ENCODE data around the gene PTH1R.

Gene PTH1R

DNA sequence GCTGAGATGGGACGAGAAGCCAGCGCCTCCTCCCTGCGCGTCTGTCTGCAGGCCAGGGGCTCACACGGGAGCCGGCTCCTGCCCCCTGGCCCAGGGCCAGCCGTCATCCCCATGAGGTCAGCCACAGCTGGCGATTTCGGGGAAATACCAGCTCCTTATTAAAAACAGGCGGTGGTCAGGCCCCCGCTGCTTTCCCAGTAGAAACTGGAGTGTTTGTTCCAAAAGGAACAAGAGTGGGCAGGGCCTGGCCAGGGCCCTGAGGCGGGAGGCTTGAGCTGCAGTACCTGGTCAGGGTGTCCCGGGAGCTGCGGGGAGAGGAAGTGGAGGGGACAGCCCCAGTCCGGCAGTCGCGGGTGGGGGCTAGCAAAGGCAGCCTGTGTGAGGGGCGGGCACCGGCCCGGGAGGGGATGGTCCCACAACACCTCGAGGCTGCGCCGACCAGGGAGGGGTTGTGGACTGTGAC, 32.1 kb upstream of the PTH1R start:
- TF ChIP-seq, protein P1, sequence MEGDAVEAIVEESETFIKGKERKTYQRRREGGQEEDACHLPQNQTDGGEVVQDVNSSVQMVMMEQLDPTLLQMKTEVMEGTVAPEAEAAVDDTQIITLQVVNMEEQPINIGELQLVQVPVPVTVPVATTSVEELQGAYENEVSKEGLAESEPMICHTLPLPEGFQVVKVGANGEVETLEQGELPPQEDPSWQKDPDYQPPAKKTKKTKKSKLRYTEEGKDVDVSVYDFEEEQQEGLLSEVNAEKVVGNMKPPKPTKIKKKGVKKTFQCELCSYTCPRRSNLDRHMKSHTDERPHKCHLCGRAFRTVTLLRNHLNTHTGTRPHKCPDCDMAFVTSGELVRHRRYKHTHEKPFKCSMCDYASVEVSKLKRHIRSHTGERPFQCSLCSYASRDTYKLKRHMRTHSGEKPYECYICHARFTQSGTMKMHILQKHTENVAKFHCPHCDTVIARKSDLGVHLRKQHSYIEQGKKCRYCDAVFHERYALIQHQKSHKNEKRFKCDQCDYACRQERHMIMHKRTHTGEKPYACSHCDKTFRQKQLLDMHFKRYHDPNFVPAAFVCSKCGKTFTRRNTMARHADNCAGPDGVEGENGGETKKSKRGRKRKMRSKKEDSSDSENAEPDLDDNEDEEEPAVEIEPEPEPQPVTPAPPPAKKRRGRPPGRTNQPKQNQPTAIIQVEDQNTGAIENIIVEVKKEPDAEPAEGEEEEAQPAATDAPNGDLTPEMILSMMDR (IDR thresholded peaks at IDR 0.05; ENCODE audit: low read depth, low read length) = no peak
- H3K4me3 ChIP-seq (ENCODE audit: low read depth, low read length) = peak overlapping the region; percentile 37
- peak; percentile 92 for DNase-seq (ENCODE audit: low read depth, low spot score)
- in situ Hi-C loops (cut with HindIII; ENCODE audit: low sequenced_read_pairs) = no loop called here

DNA sequence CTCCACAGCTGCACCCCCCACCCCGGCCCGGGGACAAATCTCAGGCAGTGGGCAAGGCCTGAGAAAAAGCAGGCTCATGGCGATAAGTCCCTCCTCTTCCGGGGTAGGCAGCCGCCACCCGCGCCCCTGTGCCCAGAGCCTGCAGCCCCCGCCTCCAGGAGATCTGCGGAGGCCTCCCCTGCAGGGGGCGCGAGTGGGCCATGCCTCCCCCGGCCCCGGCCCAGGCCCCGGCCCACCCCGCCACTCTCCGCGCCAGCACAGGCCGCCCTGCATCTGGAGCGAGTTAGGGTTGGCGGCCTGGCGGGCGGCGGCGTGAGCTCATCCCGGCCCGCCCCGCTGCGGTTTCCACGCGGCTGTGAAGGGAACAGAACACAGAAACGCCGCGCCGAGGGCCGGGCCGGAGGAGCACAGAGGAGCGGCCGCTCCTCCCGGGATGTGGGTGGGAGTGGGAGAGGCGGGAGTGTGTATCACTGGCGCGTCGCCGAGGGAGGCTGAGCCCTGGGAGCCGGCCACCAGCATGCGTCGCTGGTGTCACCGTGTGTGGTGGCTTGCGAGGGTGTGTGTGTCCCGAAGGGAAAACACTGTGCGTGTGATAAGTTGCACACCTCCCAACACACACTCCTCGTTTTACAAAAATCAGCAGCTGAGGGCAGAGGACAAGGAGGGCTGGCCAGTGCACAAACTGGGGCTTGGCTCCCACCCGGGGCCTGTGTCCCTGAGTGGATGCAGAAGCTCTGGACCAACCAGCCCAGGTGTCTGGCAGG, 31.5 kb upstream of the PTH1R start:
- peak overlapping the region; percentile 37 for H3K4me3 ChIP-seq (ENCODE audit: low read depth, low read length)
- DNase-seq (ENCODE audit: low read depth, low spot score) = peak; percentile 81
- in situ Hi-C loops (cut with HindIII; ENCODE audit: low sequenced_read_pairs) = no loop called here
- TF ChIP-seq, protein P1 (IDR thresholded peaks at IDR 0.05; ENCODE audit: low read depth, low read length) = peak; percentile 47

DNA sequence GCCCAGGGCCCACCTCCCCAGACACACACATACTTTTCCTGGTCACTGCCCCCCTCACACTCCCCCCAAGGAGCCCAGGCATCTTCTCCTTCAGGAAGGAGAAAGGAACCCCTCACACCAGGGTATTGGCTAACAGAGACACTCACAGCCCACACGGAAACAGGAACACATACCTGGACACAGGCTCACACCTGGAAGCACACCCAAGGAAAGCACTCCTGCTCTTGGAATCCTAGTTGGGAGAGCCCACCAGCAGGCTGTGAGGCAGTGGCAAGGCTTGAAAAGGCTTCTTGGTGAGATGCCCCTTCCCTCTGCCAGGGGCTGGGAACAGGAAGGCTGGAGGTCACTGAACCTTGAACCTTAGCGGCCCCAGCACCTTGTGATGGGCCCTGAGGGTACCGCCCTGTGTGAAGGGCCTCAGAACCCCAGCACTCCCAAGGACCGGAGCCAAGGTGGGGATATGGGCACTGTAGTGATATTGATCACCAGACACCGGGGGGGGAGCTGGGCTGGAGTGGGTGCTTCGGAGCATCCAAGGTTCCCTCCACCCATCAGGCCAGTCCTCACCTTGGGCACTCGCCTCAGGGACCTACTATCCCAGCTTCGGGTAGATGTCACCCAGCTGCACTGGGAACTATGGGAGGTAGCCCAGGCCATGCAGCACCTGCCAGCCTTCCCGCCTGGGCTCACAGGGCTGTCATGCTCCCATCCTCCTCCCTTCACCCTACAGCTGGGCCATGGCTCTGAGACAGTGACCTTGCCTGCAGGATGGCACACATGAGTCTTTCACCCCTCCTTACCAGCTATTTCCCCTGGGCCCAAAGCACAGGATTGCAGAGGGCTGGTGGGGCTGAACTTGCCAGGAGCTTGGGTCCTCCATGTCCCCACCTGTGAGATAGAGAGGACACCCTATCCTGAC, 30.6 kb upstream of the PTH1R start:
- TF ChIP-seq, protein P1 (IDR thresholded peaks at IDR 0.05; ENCODE audit: low read depth, low read length) = no peak
- DNase-seq (ENCODE audit: low read depth, low spot score) = no peak
- in situ Hi-C loops (cut with HindIII; ENCODE audit: low sequenced_read_pairs) = no loop called here
- H3K4me3 ChIP-seq (ENCODE audit: low read depth, low read length) = peak overlapping the region; percentile 26

DNA sequence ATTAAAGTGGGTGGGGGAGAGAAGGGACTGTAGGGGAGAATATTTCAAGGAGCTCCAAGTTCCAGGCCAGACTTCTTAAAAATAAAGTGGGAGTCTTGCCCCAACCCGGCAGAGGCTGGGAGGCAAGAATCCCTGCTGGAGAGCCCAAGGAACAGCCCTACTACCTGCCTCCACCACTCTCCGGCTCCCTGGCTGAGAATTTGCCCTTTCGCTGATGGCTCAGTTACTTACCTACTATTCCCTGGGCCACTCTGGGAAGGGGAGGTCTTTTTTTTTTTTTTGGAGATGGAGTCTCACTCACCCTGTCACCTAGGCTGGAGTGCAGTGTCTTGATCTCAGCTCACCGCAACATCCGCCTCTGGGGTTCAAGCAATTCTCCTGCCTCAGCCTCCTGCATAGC, 29.8 kb upstream of the PTH1R start:
- in situ Hi-C loops (cut with HindIII; ENCODE audit: low sequenced_read_pairs) = no loop called here
- no peak for DNase-seq (ENCODE audit: low read depth, low spot score)

DNA sequence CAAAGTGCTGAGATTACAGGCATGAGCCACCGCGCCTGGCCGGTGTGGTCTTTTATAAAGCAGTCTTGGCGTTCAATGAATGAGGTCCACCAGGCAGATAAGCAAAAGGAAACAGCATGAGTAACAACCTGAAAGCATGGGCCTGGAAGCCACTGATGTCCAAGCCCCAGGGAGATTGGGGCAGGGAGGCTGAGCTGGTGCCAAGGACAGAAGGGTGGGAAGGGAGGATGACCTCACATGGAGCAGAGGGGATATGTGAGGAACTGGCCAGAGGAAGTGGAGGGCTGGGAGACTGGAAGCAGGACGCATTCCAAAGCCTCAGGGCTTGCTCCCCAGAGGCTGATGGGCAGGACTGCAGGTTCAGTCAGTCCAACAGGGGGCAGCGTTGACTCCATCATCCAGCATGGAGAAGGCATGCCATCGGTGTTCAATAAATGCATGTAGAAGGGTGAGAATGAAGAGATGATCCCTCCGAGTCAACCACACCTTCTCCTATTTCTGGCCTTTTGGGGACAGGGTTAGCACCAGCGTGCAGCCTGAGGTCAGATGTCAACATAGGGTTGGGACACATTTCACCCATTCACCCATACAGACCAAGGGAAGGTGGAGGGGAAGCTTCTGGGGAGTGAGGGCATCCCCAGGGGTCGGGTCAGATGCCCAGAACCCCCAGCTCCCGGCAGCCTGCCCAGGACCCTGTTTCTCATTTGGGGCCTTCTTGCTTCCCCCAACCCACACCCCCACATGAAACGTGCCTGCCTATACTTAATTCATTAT, 29.1 kb upstream of the PTH1R start:
- peak; percentile 49 for DNase-seq (ENCODE audit: low read depth, low spot score)
- in situ Hi-C loops (cut with HindIII; ENCODE audit: low sequenced_read_pairs) = no loop called here
- TF ChIP-seq, protein P1 (IDR thresholded peaks at IDR 0.05; ENCODE audit: low read depth, low read length) = peak; percentile 48
- no peak overlapping the region for H3K4me3 ChIP-seq (ENCODE audit: low read depth, low read length)

More for the DNA sequence above, 29.8 kb upstream of the PTH1R start:
- TF ChIP-seq, protein P1 (IDR thresholded peaks at IDR 0.05; ENCODE audit: low read depth, low read length) = no peak
- no peak overlapping the region for H3K4me3 ChIP-seq (ENCODE audit: low read depth, low read length)

DNA sequence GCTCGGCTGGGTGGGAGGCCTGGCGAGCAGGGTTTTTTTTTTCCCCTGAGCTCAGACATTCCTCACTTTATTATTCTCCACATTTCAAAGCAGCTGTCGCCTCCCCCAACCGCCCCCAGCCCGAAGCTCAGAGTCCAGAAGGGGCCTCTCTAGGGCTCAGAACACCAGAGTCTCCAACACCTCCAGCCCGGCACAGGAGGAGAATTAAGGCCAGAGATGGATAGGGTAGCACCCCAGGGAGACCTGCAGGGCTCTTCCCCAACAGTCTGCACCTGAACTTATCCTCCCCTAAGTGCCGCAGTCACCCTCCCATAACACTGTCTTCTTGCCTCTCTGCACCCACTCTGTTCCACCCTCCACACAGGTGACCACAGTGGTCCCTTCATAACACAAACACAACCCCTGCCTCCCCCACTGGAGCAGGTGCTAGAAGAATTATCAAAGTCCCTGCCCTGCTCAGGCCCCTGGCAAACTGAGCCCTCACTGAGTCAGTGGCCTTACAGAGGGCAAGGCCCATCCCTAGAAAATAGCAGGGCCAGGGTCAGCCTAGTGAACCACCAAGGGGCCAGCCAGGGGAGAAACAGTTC, 28.4 kb upstream of the PTH1R start:
- no peak overlapping the region for H3K4me3 ChIP-seq (ENCODE audit: low read depth, low read length)
- TF ChIP-seq, protein P1 (IDR thresholded peaks at IDR 0.05; ENCODE audit: low read depth, low read length) = no peak
- in situ Hi-C loops (cut with HindIII; ENCODE audit: low sequenced_read_pairs) = no loop called here
- DNase-seq (ENCODE audit: low read depth, low spot score) = no peak
